Measurements from ENCODE around the gene STARD9. TPM values are rescaled to one million over a fixed set of nuclear protein-coding genes. Genes with fewer than 3 reads are reported as not detected.

STARD9 gene
- total RNA-seq, 2 experiments from 2014 or later = 2.8 to 4.6 TPM

DNA sequence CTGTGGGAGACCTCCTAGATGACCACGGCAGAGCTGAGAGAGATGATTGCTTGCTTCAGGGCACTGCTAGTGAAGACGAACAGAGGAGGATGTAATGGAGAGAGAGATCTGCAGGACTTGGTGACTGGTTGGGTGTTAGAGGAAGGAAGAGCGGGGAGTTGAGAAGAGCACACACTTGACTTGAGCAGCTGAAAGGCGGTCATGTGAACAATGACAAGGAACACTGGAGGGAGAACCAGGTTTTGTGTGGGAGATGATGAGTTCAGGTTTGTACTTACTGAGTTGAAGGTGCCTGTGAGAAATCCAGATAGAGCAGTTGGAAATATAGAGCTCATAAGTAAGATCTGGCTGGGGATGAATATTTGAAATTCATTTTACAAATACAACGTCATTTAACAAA, 121.2 kb downstream of the STARD9 start:
- DNase-seq = no peak
- Mint-ChIP-seq H3K27me3 (no peaks in the 10 kb centered on the region), H3K27ac (no peak overlapping the region), H3K4me3 (no peak overlapping the region), H3K36me3 (ENCODE audit: low read depth) (no peaks in the 10 kb centered on the region), H3K9me3 (no peaks in the 10 kb centered on the region), H3K4me1 (ENCODE audit: low read depth) (no peaks in the 10 kb centered on the region)
- TF ChIP-seq, protein P1, sequence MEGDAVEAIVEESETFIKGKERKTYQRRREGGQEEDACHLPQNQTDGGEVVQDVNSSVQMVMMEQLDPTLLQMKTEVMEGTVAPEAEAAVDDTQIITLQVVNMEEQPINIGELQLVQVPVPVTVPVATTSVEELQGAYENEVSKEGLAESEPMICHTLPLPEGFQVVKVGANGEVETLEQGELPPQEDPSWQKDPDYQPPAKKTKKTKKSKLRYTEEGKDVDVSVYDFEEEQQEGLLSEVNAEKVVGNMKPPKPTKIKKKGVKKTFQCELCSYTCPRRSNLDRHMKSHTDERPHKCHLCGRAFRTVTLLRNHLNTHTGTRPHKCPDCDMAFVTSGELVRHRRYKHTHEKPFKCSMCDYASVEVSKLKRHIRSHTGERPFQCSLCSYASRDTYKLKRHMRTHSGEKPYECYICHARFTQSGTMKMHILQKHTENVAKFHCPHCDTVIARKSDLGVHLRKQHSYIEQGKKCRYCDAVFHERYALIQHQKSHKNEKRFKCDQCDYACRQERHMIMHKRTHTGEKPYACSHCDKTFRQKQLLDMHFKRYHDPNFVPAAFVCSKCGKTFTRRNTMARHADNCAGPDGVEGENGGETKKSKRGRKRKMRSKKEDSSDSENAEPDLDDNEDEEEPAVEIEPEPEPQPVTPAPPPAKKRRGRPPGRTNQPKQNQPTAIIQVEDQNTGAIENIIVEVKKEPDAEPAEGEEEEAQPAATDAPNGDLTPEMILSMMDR (IDR thresholded peaks at IDR 0.05) = no peak
- ATAC-seq (ENCODE audit: poor library complexity) = no peak
- intact Hi-C loops (cut with DNase I, micrococcal nuclease) = no loop called here
- CTCF ChIA-PET = interaction anchor here (1.0 kb wide), 1 partner anchor 13 kb away, joined by 3 read pairs; no protein-coding TSS in a partner anchor
- POLR2A ChIA-PET = no interaction called here
- Histone ChIP-seq H3K4me1 (ENCODE audit: insufficient read depth, low read length) (no peaks in the 10 kb centered on the region), H3K27ac (ENCODE audit: low read depth in 1 of 2, low read length in 2 of 2) (no peak overlapping the region), H3K27me3 (ENCODE audit: control insufficient read depth in 1 of 2, insufficient read depth in 2 of 2, low read length in 2 of 2) (no peaks in the 10 kb centered on the region), H3K36me3 (ENCODE audit: insufficient read depth, low read length) (no peaks in the 10 kb centered on the region), H3K4me3 (ENCODE audit: low read length) (no peak overlapping the region), H3K9me3 (ENCODE audit: control insufficient read depth in 1 of 2, insufficient read depth in 1 of 2, low read length in 2 of 2) (no peaks in the 10 kb centered on the region)

DNA sequence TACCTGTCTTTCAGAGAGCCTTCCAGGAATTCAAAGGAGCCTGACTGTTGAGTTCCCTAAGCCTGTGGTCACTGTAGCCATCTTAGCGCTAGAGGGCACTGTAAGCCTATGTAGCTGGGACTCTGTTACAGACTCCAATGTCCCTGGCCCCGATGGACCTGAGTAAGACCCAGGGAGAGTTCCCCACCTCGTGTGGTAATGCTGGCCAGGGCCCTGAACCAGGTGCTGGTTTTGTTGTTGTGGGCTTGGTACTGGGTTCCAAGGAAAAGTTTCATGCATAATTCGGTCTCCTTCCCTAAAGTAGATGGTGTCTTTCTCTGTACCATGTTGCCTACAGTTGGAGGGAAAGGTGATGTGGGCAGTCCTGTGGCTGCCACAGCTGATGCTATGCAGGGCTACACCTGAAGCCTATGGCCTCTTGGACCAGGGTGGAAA, 129.1 kb downstream of the STARD9 start:
- no peak overlapping the region for H3K27ac Mint-ChIP-seq
- intact Hi-C loops (cut with DNase I, micrococcal nuclease) = loop anchor here (1.0 to 2.0 kb wide), 4 partner anchors 222 to 581 kb away; no protein-coding TSS in a partner anchor

DNA sequence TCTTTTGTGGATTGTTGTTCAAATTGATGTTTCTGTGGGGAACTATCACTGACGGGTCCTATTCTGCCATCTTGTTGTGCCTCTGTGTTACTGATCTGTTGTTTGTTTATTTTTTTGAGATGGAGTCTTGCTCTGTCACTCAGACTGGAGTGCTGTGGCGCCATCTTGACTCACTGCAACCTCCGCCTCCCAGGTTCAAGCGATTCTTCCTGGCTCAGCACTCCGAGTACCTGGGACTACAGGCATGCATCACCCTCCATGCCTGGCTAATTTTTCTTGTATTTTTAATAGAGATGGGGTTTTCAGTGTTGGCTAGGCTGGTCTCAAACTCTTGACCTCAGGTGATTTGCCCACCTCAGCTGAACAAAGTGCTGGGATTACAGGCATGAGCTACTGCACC, 129.9 kb downstream of the STARD9 start:
- Histone ChIP-seq H3K9me3 (ENCODE audit: control insufficient read depth in 1 of 2, insufficient read depth in 1 of 2, low read length in 2 of 2) (no peaks in the 10 kb centered on the region), H3K36me3 (ENCODE audit: insufficient read depth, low read length) (no peaks in the 10 kb centered on the region), H3K4me1 (ENCODE audit: insufficient read depth, low read length) (no peaks in the 10 kb centered on the region), H3K27me3 (ENCODE audit: control insufficient read depth in 1 of 2, insufficient read depth in 2 of 2, low read length in 2 of 2) (no peaks in the 10 kb centered on the region), H3K27ac (ENCODE audit: low read depth in 1 of 2, low read length in 2 of 2) (no peak overlapping the region), H3K4me3 (ENCODE audit: low read length) (no peak overlapping the region)
- POLR2A ChIA-PET = interaction anchor here (0.8 kb wide), 1 partner anchor 212 kb away, joined by 3 read pairs; no protein-coding TSS in a partner anchor
- ATAC-seq (ENCODE audit: poor library complexity) (no peak), DNase-seq (no peak)
- Mint-ChIP-seq H3K27me3 (no peaks in the 10 kb centered on the region), H3K4me1 (ENCODE audit: low read depth) (no peaks in the 10 kb centered on the region), H3K9me3 (no peaks in the 10 kb centered on the region), H3K36me3 (ENCODE audit: low read depth) (no peaks in the 10 kb centered on the region), H3K4me3 (no peak overlapping the region), H3K27ac (no peak overlapping the region)
- TF ChIP-seq, protein P1 (IDR thresholded peaks at IDR 0.05) = no peak
- CTCF ChIA-PET = interaction anchor here (2.3 to 3.1 kb wide), 2 partner anchors 18 to 221 kb away, joined by 6 to 18 read pairs; no protein-coding TSS in a partner anchor
- intact Hi-C loops (cut with DNase I, micrococcal nuclease) = loop anchor here in 1 of 2 experiments (2.0 kb wide), 1 partner anchor 579 kb away; no protein-coding TSS in a partner anchor

More for the DNA sequence above, 129.1 kb downstream of the STARD9 start:
- no peaks in the 10 kb centered on the region for H3K36me3 ChIP-seq (ENCODE audit: insufficient read depth, low read length)
- Mint-ChIP-seq H3K27me3 (no peaks in the 10 kb centered on the region), H3K9me3 (no peaks in the 10 kb centered on the region), H3K4me3 (no peak overlapping the region), H3K36me3 (ENCODE audit: low read depth) (no peaks in the 10 kb centered on the region), H3K4me1 (ENCODE audit: low read depth) (no peaks in the 10 kb centered on the region)
- peak; percentile 89 for ATAC-seq (ENCODE audit: poor library complexity)
- POLR2A ChIA-PET = interaction anchor here (0.8 kb wide), 1 partner anchor 213 kb away, joined by 3 read pairs; no protein-coding TSS in a partner anchor
- TF ChIP-seq, protein P1 (IDR thresholded peaks at IDR 0.05) = peak; percentile 80
- CTCF ChIA-PET = interaction anchor here (0.6 to 3.1 kb wide), 3 partner anchors 19 to 222 kb away, joined by 3 to 18 read pairs (median 6); no protein-coding TSS in a partner anchor
- H3K27me3 ChIP-seq (ENCODE audit: control insufficient read depth in 1 of 2, insufficient read depth in 2 of 2, low read length in 2 of 2) = no peaks in the 10 kb centered on the region
- no peaks in the 10 kb centered on the region for H3K4me1 ChIP-seq (ENCODE audit: insufficient read depth, low read length)
- no peak overlapping the region for H3K4me3 ChIP-seq (ENCODE audit: low read length)
- H3K9me3 ChIP-seq (ENCODE audit: control insufficient read depth in 1 of 2, insufficient read depth in 1 of 2, low read length in 2 of 2) = no peaks in the 10 kb centered on the region
- H3K27ac ChIP-seq (ENCODE audit: low read depth in 1 of 2, low read length in 2 of 2) = no peak overlapping the region
- peak; percentile 33 to 81 (median 48) for DNase-seq

Data from CD4-positive, alpha-beta T cell (primary cell).